Fibroblast of skin of scalp (primary cell): ENCODE data around the gene NRGN.

ENCODE experiments used
- DNase-seq: peaks from one replicate; pipeline ENCODE4 v3.0.0-alpha.2; 2013

NRGN gene

GRCh38 chr11:124791626-124792341 is 52.0 kb downstream of the NRGN start:
- no peak for DNase-seq

GRCh38 chr11:124793466-124794278 is 53.9 kb downstream of the NRGN start:
- peak; percentile 50 for DNase-seq

DNA sequence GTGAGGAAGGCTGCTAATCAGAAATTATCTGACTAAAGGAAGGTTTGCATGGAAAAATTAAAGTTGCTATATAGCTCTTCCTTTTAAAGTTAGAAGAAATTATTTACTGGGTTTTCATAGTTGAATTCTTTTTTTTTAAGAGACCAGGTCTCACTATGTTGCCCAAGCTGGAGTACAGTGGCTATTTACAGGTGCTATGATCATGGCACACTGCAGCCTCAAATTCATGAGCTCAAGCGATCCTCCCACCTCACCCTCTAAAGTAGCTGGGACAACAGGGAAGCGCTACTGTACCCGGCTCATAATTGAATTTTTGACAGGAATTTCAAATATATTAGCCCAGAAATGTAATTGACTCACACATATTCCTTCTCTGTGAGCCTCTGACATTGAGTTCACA is 56.6 kb downstream of the NRGN start:
- no peak for DNase-seq
